ENCODE measurements around the gene CEP131.

Gene CEP131

DNA sequence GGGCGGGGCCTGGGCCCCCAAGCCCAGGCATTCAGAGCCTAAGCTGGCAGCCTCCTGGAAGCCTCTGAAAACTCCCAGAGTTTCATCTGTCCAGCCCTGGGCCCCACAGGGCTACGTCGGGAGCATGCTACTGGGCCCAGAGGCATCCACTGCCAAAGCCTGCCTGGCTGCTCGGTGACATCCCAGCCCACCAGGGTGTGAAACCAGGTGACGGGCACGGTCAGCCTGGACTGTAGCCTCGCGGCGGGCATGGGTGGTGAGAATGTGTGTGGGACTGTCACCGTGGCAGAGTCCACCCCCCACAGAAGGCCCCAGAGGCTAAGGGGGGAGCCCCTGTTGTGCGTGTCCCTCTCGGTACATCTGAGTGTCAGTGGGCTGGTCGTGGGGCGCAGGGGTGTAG lies 31.1 kb downstream of the CEP131 start:
- Histone ChIP-seq H3K27ac (ENCODE audit: low read depth, low read length, severe bottlenecking) (no peak overlapping the region), H3K36me3 (ENCODE audit: control insufficient read depth, insufficient read depth, low read length) (peaks cover 7% of the 10 kb centered on the region), H3K4me1 (ENCODE audit: control insufficient read depth, insufficient read depth, low read length, poor library complexity, severe bottlenecking) (peaks cover 5% of the 10 kb centered on the region), H3K9me3 (ENCODE audit: control insufficient read depth, low read length) (no peaks in the 10 kb centered on the region), H3K4me3 (ENCODE audit: extremely low read depth, insufficient read depth, low read length, poor library complexity, severe bottlenecking) (no peak overlapping the region)
- WGBS, 2 experiments (ENCODE audit: insufficient coverage in 2 of 2): 96 to 98% methylated on average over 12 to 13 of the region's 14 CpGs

DNA sequence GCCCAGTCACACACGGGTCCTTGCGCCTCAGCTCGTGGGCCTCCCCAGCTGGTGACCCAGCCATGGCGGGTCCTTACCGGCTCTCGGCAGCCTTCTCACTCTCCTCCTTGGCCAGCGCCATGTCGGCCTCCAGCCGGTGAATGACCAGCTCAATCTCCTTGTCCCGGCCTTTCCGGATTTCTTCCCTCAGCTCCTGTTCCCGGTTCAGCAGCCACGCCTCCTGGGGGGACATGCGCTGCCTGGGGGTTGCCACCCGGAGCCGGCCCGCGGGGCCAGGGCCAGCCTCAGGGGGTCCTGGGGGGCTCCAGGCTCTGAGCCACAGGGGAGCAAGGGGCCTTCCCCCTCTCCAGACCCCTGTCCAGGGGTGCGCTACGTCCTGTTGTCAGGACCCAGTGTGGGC lies 31.6 kb downstream of the CEP131 start:
- peaks cover 5% of the 10 kb centered on the region for H3K4me1 ChIP-seq (ENCODE audit: control insufficient read depth, insufficient read depth, low read length, poor library complexity, severe bottlenecking)
- H3K4me3 ChIP-seq (ENCODE audit: extremely low read depth, insufficient read depth, low read length, poor library complexity, severe bottlenecking): no peak overlapping the region
- 87 to 91% methylated on average over 12 to 18 of the region's 20 CpGs for WGBS, 2 experiments (ENCODE audit: insufficient coverage in 2 of 2)
- H3K9me3 ChIP-seq (ENCODE audit: control insufficient read depth, low read length): no peaks in the 10 kb centered on the region
- H3K36me3 ChIP-seq (ENCODE audit: control insufficient read depth, insufficient read depth, low read length): peaks cover 3% of the 10 kb centered on the region
- no peak overlapping the region for H3K27ac ChIP-seq (ENCODE audit: low read depth, low read length, severe bottlenecking)

DNA sequence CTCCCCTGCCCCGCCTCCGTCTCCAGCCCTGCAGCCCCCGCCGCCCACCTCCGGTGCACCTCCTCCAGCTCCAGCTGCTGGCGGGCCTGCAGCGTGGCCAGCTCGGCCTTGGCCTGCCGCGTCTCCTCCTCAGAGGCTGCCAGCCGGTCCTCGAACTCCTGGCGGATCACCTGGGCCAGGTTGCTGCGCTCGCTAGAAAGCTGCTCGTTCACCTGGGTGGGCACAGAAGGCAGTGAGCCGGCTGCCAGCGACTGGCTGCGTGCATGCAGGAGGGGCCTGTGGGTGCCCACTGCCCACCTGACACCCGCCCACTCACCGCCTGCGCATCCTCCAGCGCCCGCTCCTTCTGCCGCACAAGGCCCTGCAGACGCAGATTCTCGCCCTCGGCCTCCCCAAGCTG lies 32.2 kb downstream of the CEP131 start:
- Histone ChIP-seq H3K36me3 (ENCODE audit: control insufficient read depth, insufficient read depth, low read length) (peaks cover 3% of the 10 kb centered on the region), H3K4me3 (ENCODE audit: extremely low read depth, insufficient read depth, low read length, poor library complexity, severe bottlenecking) (no peak overlapping the region), H3K4me1 (ENCODE audit: control insufficient read depth, insufficient read depth, low read length, poor library complexity, severe bottlenecking) (peaks cover 5% of the 10 kb centered on the region), H3K9me3 (ENCODE audit: control insufficient read depth, low read length) (no peaks in the 10 kb centered on the region), H3K27ac (ENCODE audit: low read depth, low read length, severe bottlenecking) (no peak overlapping the region)
- 95 to 96% methylated on average over 20 to 28 of the region's 28 CpGs for WGBS, 2 experiments (ENCODE audit: insufficient coverage in 2 of 2)

DNA sequence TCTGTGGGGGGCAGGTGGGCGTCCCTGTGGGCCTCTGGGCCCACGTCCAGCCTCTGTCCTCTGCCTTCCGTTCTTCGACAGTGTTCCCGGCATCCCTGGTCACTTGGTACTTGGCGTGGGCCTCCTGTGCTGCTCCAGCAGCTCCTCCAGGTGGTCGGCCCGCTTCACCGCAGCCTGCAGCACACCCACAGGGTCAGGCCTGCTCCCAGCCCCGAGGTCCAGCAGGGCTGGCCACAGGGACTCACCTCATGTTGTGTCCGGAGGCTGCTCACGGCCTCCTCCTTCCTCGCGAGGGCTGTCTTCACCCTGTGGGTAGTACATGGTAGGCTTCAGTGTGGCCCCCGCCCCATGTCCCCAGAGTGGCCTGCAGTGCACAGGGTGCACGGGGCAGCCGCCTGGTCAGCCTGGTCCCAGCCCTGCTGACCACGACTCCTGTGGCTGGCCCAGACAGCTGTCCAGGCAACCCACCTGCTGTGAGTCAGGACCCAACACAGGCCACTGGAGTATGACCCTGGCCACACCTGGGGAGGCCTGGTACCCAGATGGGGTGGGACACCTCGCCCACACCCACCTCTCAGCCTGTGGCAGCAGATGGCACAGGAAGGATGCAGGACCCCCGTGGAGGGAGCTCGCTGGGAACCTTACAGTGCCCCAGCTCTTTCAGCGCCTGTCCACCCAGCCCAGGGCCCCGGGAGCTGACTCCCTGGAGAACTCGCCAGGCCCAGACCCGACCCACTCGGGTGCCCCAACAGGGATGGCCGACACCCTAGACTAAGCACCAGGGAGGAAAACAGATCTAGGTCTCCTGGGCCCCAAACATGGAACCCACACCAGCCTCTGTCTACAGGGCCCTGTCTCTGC lies 32.9 kb downstream of the CEP131 start:
- Histone ChIP-seq H3K27ac (ENCODE audit: low read depth, low read length, severe bottlenecking) (no peak overlapping the region), H3K36me3 (ENCODE audit: control insufficient read depth, insufficient read depth, low read length) (peaks cover 3% of the 10 kb centered on the region), H3K4me3 (ENCODE audit: extremely low read depth, insufficient read depth, low read length, poor library complexity, severe bottlenecking) (no peak overlapping the region), H3K9me3 (ENCODE audit: control insufficient read depth, low read length) (no peaks in the 10 kb centered on the region), H3K4me1 (ENCODE audit: control insufficient read depth, insufficient read depth, low read length, poor library complexity, severe bottlenecking) (peaks cover 5% of the 10 kb centered on the region)
- WGBS, 2 experiments (ENCODE audit: insufficient coverage in 2 of 2): 89 to 92% methylated on average over 24 to 26 of the region's 27 CpGs

GRCh38 chr17:81189016-81189415 lies 33.7 kb downstream of the CEP131 start:
- H3K4me3 ChIP-seq (ENCODE audit: extremely low read depth, insufficient read depth, low read length, poor library complexity, severe bottlenecking): no peak overlapping the region
- H3K9me3 ChIP-seq (ENCODE audit: control insufficient read depth, low read length): no peaks in the 10 kb centered on the region
- H3K36me3 ChIP-seq (ENCODE audit: control insufficient read depth, insufficient read depth, low read length): peaks cover 3% of the 10 kb centered on the region
- no peak overlapping the region for H3K27ac ChIP-seq (ENCODE audit: low read depth, low read length, severe bottlenecking)
- WGBS, 2 experiments (ENCODE audit: insufficient coverage in 2 of 2): 100% methylated on average over 3 to 5 of the region's 7 CpGs
- H3K4me1 ChIP-seq (ENCODE audit: control insufficient read depth, insufficient read depth, low read length, poor library complexity, severe bottlenecking): peaks cover 4% of the 10 kb centered on the region

GRCh38 chr17:81188491-81188840 lies 34.3 kb downstream of the CEP131 start:
- H3K9me3 ChIP-seq (ENCODE audit: control insufficient read depth, low read length): no peaks in the 10 kb centered on the region
- H3K4me1 ChIP-seq (ENCODE audit: control insufficient read depth, insufficient read depth, low read length, poor library complexity, severe bottlenecking): no peaks in the 10 kb centered on the region
- no peak overlapping the region for H3K4me3 ChIP-seq (ENCODE audit: extremely low read depth, insufficient read depth, low read length, poor library complexity, severe bottlenecking)
- 95 to 97% methylated on average over 11 to 12 of the region's 12 CpGs for WGBS, 2 experiments (ENCODE audit: insufficient coverage in 2 of 2)
- H3K27ac ChIP-seq (ENCODE audit: low read depth, low read length, severe bottlenecking): no peak overlapping the region
- H3K36me3 ChIP-seq (ENCODE audit: control insufficient read depth, insufficient read depth, low read length): peaks cover 3% of the 10 kb centered on the region

GRCh38 chr17:81187586-81188490 lies 34.9 kb downstream of the CEP131 start:
- Histone ChIP-seq H3K4me3 (ENCODE audit: extremely low read depth, insufficient read depth, low read length, poor library complexity, severe bottlenecking) (no peak overlapping the region), H3K27ac (ENCODE audit: low read depth, low read length, severe bottlenecking) (no peak overlapping the region), H3K4me1 (ENCODE audit: control insufficient read depth, insufficient read depth, low read length, poor library complexity, severe bottlenecking) (no peaks in the 10 kb centered on the region), H3K36me3 (ENCODE audit: control insufficient read depth, insufficient read depth, low read length) (no peaks in the 10 kb centered on the region), H3K9me3 (ENCODE audit: control insufficient read depth, low read length) (no peaks in the 10 kb centered on the region)
- 92 to 93% methylated on average over 23 to 26 of the region's 26 CpGs for WGBS, 2 experiments (ENCODE audit: insufficient coverage in 2 of 2)

GRCh38 chr17:81187120-81187519 lies 35.6 kb downstream of the CEP131 start:
- Histone ChIP-seq H3K36me3 (ENCODE audit: control insufficient read depth, insufficient read depth, low read length) (no peaks in the 10 kb centered on the region), H3K4me3 (ENCODE audit: extremely low read depth, insufficient read depth, low read length, poor library complexity, severe bottlenecking) (no peak overlapping the region), H3K27ac (ENCODE audit: low read depth, low read length, severe bottlenecking) (no peak overlapping the region), H3K4me1 (ENCODE audit: control insufficient read depth, insufficient read depth, low read length, poor library complexity, severe bottlenecking) (no peaks in the 10 kb centered on the region), H3K9me3 (ENCODE audit: control insufficient read depth, low read length) (no peaks in the 10 kb centered on the region)
- WGBS, 2 experiments (ENCODE audit: insufficient coverage in 2 of 2): 94 to 97% methylated on average over 11 of the region's 11 CpGs

- no peaks in the 10 kb centered on the region for H3K36me3 ChIP-seq (ENCODE audit: control insufficient read depth, insufficient read depth, low read length)
- no peak overlapping the region for H3K27ac ChIP-seq (ENCODE audit: low read depth, low read length, severe bottlenecking)
- H3K4me3 ChIP-seq (ENCODE audit: extremely low read depth, insufficient read depth, low read length, poor library complexity, severe bottlenecking): no peak overlapping the region
- 94 to 96% methylated on average over 3 to 5 of the region's 7 CpGs for WGBS, 2 experiments (ENCODE audit: insufficient coverage in 2 of 2)
- H3K9me3 ChIP-seq (ENCODE audit: control insufficient read depth, low read length): no peaks in the 10 kb centered on the region
- H3K4me1 ChIP-seq (ENCODE audit: control insufficient read depth, insufficient read depth, low read length, poor library complexity, severe bottlenecking): no peaks in the 10 kb centered on the region
These were observed 36.6 kb downstream of the CEP131 start for GRCh38 chr17:81186203-81186602.

- no peaks in the 10 kb centered on the region for H3K36me3 ChIP-seq (ENCODE audit: control insufficient read depth, insufficient read depth, low read length)
- no peak overlapping the region for H3K27ac ChIP-seq (ENCODE audit: low read depth, low read length, severe bottlenecking)
- no peak overlapping the region for H3K4me3 ChIP-seq (ENCODE audit: extremely low read depth, insufficient read depth, low read length, poor library complexity, severe bottlenecking)
- no peaks in the 10 kb centered on the region for H3K9me3 ChIP-seq (ENCODE audit: control insufficient read depth, low read length)
- no peaks in the 10 kb centered on the region for H3K4me1 ChIP-seq (ENCODE audit: control insufficient read depth, insufficient read depth, low read length, poor library complexity, severe bottlenecking)
- WGBS, 2 experiments (ENCODE audit: insufficient coverage in 2 of 2): 23 to 51% methylated on average over 4 to 12 of the region's 15 CpGs
These were observed 38.2 kb downstream of the CEP131 start for GRCh38 chr17:81184555-81184954.
